Neural progenitor cell (in vitro differentiated cells): ENCODE results near the gene GAB1. TPM values are rescaled to one million over a fixed set of nuclear protein-coding genes. Genes with fewer than 3 reads are reported as not detected.

Source experiments
- DNase-seq: peaks from one replicate; pipeline ENCODE4 v3.0.0-alpha.2; 2016; ENCODE audit warnings: low spot score
- H2AFZ ChIP-seq: fragments of 200-600 bp; sonication (generic); replicated peaks from 2 replicates; pipeline ENCODE4 v1.6.1; 2016; ENCODE audit warnings: antibody characterized with exemption
- H3F3A ChIP-seq: fragments of 200-600 bp; sonication (generic); 2 replicates; pipeline ENCODE4 v1.6.1; 2016; ENCODE audit warnings: antibody characterized with exemption, low read depth
- H3K27ac ChIP-seq: fragments of 200-600 bp; sonication (generic); 2 replicates; pipeline ENCODE4 v1.5.1; 2016; ENCODE audit warnings: mild to moderate bottlenecking
- H3K27me3 ChIP-seq: fragments of 200-600 bp; sonication (generic); 2 replicates; pipeline ENCODE4 v1.6.1; 2016; ENCODE audit warnings: mild to moderate bottlenecking, moderate library complexity
- H3K36me3 ChIP-seq: fragments of 200-600 bp; sonication (generic); 2 replicates; pipeline ENCODE4 v1.5.1; 2016
- H3K4me1 ChIP-seq: fragments of 200-600 bp; sonication (generic); 2 replicates; pipeline ENCODE4 v1.6.1; 2016; ENCODE audit warnings: mixed run types
- H3K4me2 ChIP-seq: fragments of 200-600 bp; sonication (generic); 2 replicates; pipeline ENCODE4 v1.6.1; 2016
- H3K4me3 ChIP-seq: fragments of 200-600 bp; sonication (generic); 2 replicates; pipeline ENCODE4 v1.5.1; 2016
- H3K79me2 ChIP-seq: fragments of 200-600 bp; sonication (generic); 2 replicates; pipeline ENCODE4 v1.6.1; 2016; ENCODE audit warnings: low read depth
- H3K9ac ChIP-seq: fragments of 200-600 bp; sonication (generic); 2 replicates; pipeline ENCODE4 v1.6.1; 2016
- H3K9me3 ChIP-seq: fragments of 200-600 bp; sonication (generic); 2 replicates; pipeline ENCODE4 v1.5.1; 2016; ENCODE audit warnings: low read depth
- H4K20me1 ChIP-seq: fragments of 200-600 bp; sonication (generic); 2 replicates; pipeline ENCODE4 v1.6.1; 2016; ENCODE audit warnings: low read depth
- H3K27ac Mint-ChIP-seq: 3 replicates; pipeline ENCODE4 v1.8.0; 2021; ENCODE audit warnings: mixed read lengths
- H3K27me3 Mint-ChIP-seq: 2 replicates; pipeline ENCODE4 v1.8.0; 2022; ENCODE audit warnings: low read depth, mild to moderate bottlenecking, inconsistent platforms, moderate library complexity, mixed read lengths; ENCODE audit not compliant: insufficient read depth
- H3K36me3 Mint-ChIP-seq: 3 replicates; pipeline ENCODE4 v1.8.0; 2021; ENCODE audit warnings: mixed read lengths
- H3K4me1 Mint-ChIP-seq: 3 replicates; pipeline ENCODE4 v1.8.0; 2021; ENCODE audit warnings: mixed read lengths
- H3K4me3 Mint-ChIP-seq: 3 replicates; pipeline ENCODE4 v1.8.0; 2021; ENCODE audit warnings: mild to moderate bottlenecking, moderate library complexity, mixed read lengths
- H3K9me3 Mint-ChIP-seq: 3 replicates; pipeline ENCODE4 v1.8.0; 2020; ENCODE audit warnings: mixed read lengths
- EZH2 ChIP-seq: fragments of 200-600 bp; sonication (generic); IDR thresholded peaks from 2 replicates; pipeline ENCODE4 v1.6.1; 2017; ENCODE audit warnings: antibody characterized with exemption, mild to moderate bottlenecking, moderate library complexity
- EZH2phosphoT487 ChIP-seq: fragments of 200-600 bp; sonication (generic); IDR thresholded peaks from 2 replicates; pipeline ENCODE4 v1.6.1; 2017; ENCODE audit warnings: antibody characterized with exemption
- total RNA-seq: library from RNA; depleted of rRNA; stranded (reverse); fragments of >200 nt; gene quantifications from 2 replicates; pipeline ENCODE4 v1.2.3, GENCODE V29; 2015; ENCODE audit warnings: low replicate concordance
- TF ChIP-seq, protein P1 (sequence below): fragments of 200-600 bp; sonication (generic); IDR thresholded peaks from 2 replicates; pipeline ENCODE4 v1.5.1; 2017; ENCODE audit warnings: antibody characterized with exemption, mild to moderate bottlenecking

The GAB1 gene
- total RNA-seq, 1 donor from 2014 or later, result 31.3 TPM

DNA sequence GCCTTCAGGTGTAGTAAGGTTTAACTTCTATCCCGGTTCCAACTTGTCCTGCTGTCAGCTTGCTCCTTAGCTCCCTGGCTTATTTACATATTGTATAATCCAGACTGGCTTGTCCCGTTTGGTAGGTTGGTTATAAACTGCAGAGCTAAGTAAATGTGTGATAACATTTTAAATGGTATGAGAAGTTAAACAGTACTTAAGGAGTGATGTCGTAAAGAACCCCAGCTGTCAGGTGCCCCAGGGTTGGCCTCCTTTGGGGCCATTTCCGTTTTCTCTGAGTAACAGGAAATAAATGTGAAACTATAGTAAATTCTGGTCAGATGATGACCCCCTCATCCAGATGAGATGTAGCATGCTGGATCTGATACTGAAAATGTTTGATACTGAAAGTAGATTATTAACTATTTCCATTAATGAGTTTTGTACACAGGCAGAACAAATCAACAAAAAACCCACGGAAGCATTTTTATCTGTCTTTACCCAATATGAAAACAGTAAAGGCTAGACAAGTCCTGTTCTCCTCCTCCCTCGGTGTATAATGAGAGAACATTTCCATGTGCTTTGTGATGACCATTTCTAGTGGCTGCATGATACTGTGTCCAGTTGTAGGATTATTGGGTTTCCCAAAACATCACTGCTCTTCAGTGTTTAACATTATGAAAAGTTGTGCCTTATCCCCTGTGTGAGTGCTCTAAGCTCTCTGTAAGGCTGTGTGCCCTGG, 22.4 kb downstream of the GAB1 start:
- no peaks in the 10 kb centered on the region for H3F3A ChIP-seq
- H3K79me2 ChIP-seq, result peaks cover 40% of the 10 kb centered on the region
- Mint-ChIP-seq H3K27me3 (no peaks in the 10 kb centered on the region), H3K4me1 (peaks cover 12% of the 10 kb centered on the region), H3K36me3 (no peaks in the 10 kb centered on the region), H3K9me3 (peaks cover 2% of the 10 kb centered on the region), H3K4me3 (no peak overlapping the region), H3K27ac (no peak overlapping the region)
- H4K20me1 ChIP-seq, result peaks cover 3% of the 10 kb centered on the region
- no peak overlapping the region for H3K9ac ChIP-seq
- H3K36me3 ChIP-seq, result no peaks in the 10 kb centered on the region
- no peak overlapping the region for H2AFZ ChIP-seq
- H3K4me3 ChIP-seq, result no peak overlapping the region
- no peaks in the 10 kb centered on the region for H3K27me3 ChIP-seq
- no peak overlapping the region for H3K4me2 ChIP-seq
- no peak overlapping the region for H3K27ac ChIP-seq
- TF ChIP-seq, protein P1, sequence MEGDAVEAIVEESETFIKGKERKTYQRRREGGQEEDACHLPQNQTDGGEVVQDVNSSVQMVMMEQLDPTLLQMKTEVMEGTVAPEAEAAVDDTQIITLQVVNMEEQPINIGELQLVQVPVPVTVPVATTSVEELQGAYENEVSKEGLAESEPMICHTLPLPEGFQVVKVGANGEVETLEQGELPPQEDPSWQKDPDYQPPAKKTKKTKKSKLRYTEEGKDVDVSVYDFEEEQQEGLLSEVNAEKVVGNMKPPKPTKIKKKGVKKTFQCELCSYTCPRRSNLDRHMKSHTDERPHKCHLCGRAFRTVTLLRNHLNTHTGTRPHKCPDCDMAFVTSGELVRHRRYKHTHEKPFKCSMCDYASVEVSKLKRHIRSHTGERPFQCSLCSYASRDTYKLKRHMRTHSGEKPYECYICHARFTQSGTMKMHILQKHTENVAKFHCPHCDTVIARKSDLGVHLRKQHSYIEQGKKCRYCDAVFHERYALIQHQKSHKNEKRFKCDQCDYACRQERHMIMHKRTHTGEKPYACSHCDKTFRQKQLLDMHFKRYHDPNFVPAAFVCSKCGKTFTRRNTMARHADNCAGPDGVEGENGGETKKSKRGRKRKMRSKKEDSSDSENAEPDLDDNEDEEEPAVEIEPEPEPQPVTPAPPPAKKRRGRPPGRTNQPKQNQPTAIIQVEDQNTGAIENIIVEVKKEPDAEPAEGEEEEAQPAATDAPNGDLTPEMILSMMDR, result no peak
- TF ChIP-seq EZH2phosphoT487 (no peak), EZH2 (no peak)
- H3K4me1 ChIP-seq, result peaks cover 16% of the 10 kb centered on the region
- no peaks in the 10 kb centered on the region for H3K9me3 ChIP-seq
- DNase-seq, result no peak

DNA sequence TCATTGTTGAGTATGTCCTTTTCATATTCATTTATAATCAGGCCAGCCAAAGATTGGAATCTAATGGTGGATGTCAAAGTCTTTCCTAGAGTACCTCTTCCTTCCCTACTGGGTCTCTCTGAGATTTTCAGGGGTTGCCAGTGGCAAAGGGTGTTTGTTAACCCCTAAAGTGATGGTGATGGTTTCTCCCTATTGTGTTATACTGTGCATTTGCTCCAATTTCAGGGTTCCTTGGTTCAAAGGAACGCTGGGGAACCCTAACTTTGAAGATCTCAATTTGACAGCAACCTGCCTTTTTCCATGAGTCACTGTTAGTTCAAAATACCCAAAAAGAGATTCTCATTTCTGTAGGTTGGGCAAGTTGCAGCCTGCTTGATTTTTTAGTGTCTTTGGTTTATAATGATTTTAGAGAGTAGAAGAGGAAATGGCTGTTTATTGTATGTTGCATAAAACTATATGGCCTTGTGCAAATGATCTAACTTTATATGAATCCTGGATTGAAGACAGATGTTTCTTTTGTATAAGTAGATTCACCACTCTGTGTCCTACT, 23.0 kb downstream of the GAB1 start:
- TF ChIP-seq EZH2, result no peak
- no peak for TF ChIP-seq EZH2phosphoT487
- TF ChIP-seq, protein P1, result no peak
- Histone ChIP-seq H3K36me3 (no peaks in the 10 kb centered on the region), H3K4me2 (no peak overlapping the region), H3K27ac (no peak overlapping the region), H4K20me1 (peaks cover 3% of the 10 kb centered on the region), H3K79me2 (peaks cover 37% of the 10 kb centered on the region), H3K4me1 (peaks cover 16% of the 10 kb centered on the region), H3F3A (no peaks in the 10 kb centered on the region), H3K4me3 (no peak overlapping the region), H3K9me3 (no peaks in the 10 kb centered on the region), H3K27me3 (no peaks in the 10 kb centered on the region), H2AFZ (no peak overlapping the region), H3K9ac (no peak overlapping the region)
- DNase-seq, result no peak
- peaks cover 14% of the 10 kb centered on the region for H3K4me1 Mint-ChIP-seq
- no peak overlapping the region for H3K4me3 Mint-ChIP-seq
- no peak overlapping the region for H3K27ac Mint-ChIP-seq
- no peaks in the 10 kb centered on the region for H3K27me3 Mint-ChIP-seq
- peaks cover 3% of the 10 kb centered on the region for H3K36me3 Mint-ChIP-seq
- peaks cover 2% of the 10 kb centered on the region for H3K9me3 Mint-ChIP-seq

DNA sequence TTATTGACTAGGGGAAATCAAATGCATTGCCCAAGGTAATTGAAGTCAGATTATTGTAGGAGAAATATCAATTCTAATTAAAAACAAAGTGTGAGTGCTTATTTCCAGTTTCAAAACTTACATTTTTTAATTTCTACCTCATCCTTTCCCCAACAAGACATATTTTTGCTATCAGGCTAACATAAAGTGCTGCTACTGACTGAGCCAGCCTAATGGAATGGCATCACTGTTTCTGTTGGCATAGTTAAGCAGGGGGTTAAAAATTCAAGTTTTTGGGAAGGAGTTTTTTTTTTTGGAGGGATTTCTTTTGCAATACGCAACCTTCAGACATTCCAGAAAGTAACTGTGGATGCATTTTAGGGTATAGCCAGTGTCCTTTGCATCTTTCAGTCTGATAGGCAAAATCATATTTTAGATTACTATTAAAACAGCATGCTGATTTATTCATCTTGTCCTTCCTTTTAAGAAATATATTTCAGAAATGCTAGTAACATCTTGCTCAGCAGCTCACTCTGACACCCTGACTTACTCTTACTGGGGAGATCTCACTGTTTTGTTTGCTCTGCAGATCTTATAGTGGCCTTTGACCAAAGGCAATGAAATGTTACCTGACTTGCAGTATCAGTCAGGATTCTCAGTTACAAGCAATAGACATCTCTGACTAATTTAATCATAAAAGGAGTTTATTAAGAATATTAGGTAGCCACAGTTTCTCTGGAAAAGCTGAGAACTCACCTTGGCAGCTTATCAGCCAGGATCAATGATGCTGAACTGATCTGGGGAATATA, 24.4 kb downstream of the GAB1 start:
- H3K4me1 Mint-ChIP-seq, result peaks cover 7% of the 10 kb centered on the region

More for the DNA sequence above, 24.4 kb downstream of the GAB1 start:
- H3K4me3 Mint-ChIP-seq, result no peak overlapping the region
- TF ChIP-seq EZH2phosphoT487 (no peak), EZH2 (no peak)
- TF ChIP-seq, protein P1, result no peak
- Histone ChIP-seq H3K36me3 (no peaks in the 10 kb centered on the region), H4K20me1 (peaks cover 3% of the 10 kb centered on the region), H3K79me2 (peaks cover 45% of the 10 kb centered on the region), H3K4me3 (no peak overlapping the region), H3F3A (no peaks in the 10 kb centered on the region), H3K27me3 (no peaks in the 10 kb centered on the region), H3K9me3 (no peaks in the 10 kb centered on the region), H3K9ac (no peak overlapping the region), H3K4me1 (peaks cover 7% of the 10 kb centered on the region), H2AFZ (no peak overlapping the region), H3K4me2 (no peak overlapping the region), H3K27ac (no peak overlapping the region)
- no peak for DNase-seq
- peaks cover 5% of the 10 kb centered on the region for H3K36me3 Mint-ChIP-seq
- no peak overlapping the region for H3K27ac Mint-ChIP-seq
- H3K27me3 Mint-ChIP-seq, result no peaks in the 10 kb centered on the region
- H3K9me3 Mint-ChIP-seq, result peaks cover 4% of the 10 kb centered on the region
